ENCODE data around the gene HOMER2.
"Not testable (repeated sequence)": the region's sequence is repeated elsewhere in the genome, so short reads cannot be mapped to it uniquely, and the experiment has no call there.

Gene HOMER2

GRCh38 chr15:82900511-82901060 lies 51.9 kb downstream of the HOMER2 start:
- DNase-seq (ENCODE audit: extremely low read depth in 1 of 2, low read depth in 1 of 2) = no peak

- DNase-seq (ENCODE audit: extremely low read depth in 1 of 2, low read depth in 1 of 2) = no peak
Measured at GRCh38 chr15:82898961-82899360, 53.6 kb downstream of the HOMER2 start.

GRCh38 chr15:82895983-82896382 lies 56.5 kb downstream of the HOMER2 start:
- no peak for DNase-seq (ENCODE audit: extremely low read depth in 1 of 2, low read depth in 1 of 2)

GRCh38 chr15:82894971-82895520 lies 57.5 kb downstream of the HOMER2 start:
- DNase-seq (ENCODE audit: extremely low read depth in 1 of 2, low read depth in 1 of 2) = no peak

- not testable (repeated sequence) for DNase-seq (ENCODE audit: extremely low read depth in 1 of 2, low read depth in 1 of 2)
Measured at GRCh38 chr15:82893473-82893872, 59.0 kb downstream of the HOMER2 start.

GRCh38 chr15:82892573-82892972 lies 59.9 kb downstream of the HOMER2 start:
- no peak for DNase-seq (ENCODE audit: extremely low read depth in 1 of 2, low read depth in 1 of 2)

GRCh38 chr15:82890995-82891390 lies 61.5 kb downstream of the HOMER2 start:
- no peak for DNase-seq (ENCODE audit: extremely low read depth in 1 of 2, low read depth in 1 of 2)

- no peak for DNase-seq (ENCODE audit: extremely low read depth in 1 of 2, low read depth in 1 of 2)
Measured at GRCh38 chr15:82890338-82890994, 62.1 kb downstream of the HOMER2 start.

- DNase-seq (ENCODE audit: extremely low read depth in 1 of 2, low read depth in 1 of 2) = no peak
Measured at GRCh38 chr15:82882273-82882928, 70.1 kb downstream of the HOMER2 start.

- DNase-seq (ENCODE audit: extremely low read depth in 1 of 2, low read depth in 1 of 2) = no peak
Measured at GRCh38 chr15:82881747-82882146, 70.8 kb downstream of the HOMER2 start.

- no peak for DNase-seq (ENCODE audit: extremely low read depth in 1 of 2, low read depth in 1 of 2)
Measured at GRCh38 chr15:82880704-82881103, 71.8 kb downstream of the HOMER2 start.

- no peak for DNase-seq (ENCODE audit: extremely low read depth in 1 of 2, low read depth in 1 of 2)
Measured at GRCh38 chr15:82878325-82878724, 74.2 kb downstream of the HOMER2 start.

GRCh38 chr15:82877825-82878224 lies 74.7 kb downstream of the HOMER2 start:
- DNase-seq (ENCODE audit: extremely low read depth in 1 of 2, low read depth in 1 of 2) = no peak

- DNase-seq (ENCODE audit: extremely low read depth in 1 of 2, low read depth in 1 of 2) = no peak
Measured at GRCh38 chr15:82875411-82876003, 77.0 kb downstream of the HOMER2 start.

GRCh38 chr15:82874961-82875360 lies 77.6 kb downstream of the HOMER2 start:
- no peak for DNase-seq (ENCODE audit: extremely low read depth in 1 of 2, low read depth in 1 of 2)

- no peak for DNase-seq (ENCODE audit: extremely low read depth in 1 of 2, low read depth in 1 of 2)
Measured at GRCh38 chr15:82874267-82874666, 78.3 kb downstream of the HOMER2 start.

GRCh38 chr15:82873000-82873680 lies 79.4 kb downstream of the HOMER2 start:
- DNase-seq (ENCODE audit: extremely low read depth in 1 of 2, low read depth in 1 of 2) = no peak

GRCh38 chr15:82871832-82872484 lies 80.6 kb downstream of the HOMER2 start:
- no peak for DNase-seq (ENCODE audit: extremely low read depth in 1 of 2, low read depth in 1 of 2)

GRCh38 chr15:82871358-82871757 lies 81.2 kb downstream of the HOMER2 start:
- DNase-seq (ENCODE audit: extremely low read depth in 1 of 2, low read depth in 1 of 2) = no peak

GRCh38 chr15:82870727-82871320 lies 81.7 kb downstream of the HOMER2 start:
- no peak for DNase-seq (ENCODE audit: extremely low read depth in 1 of 2, low read depth in 1 of 2)
